ENCODE results near the gene CHI3L1. TPM values are rescaled to one million over a fixed set of nuclear protein-coding genes. Genes with fewer than 3 reads are reported as not detected.

Gene CHI3L1
- total RNA-seq, 1 experiment from 2014 or later, result not detected

- Histone ChIP-seq H3K79me1 (ENCODE audit: insufficient read depth, low read depth, low read length, poor library complexity, severe bottlenecking) (no peaks in the 10 kb centered on the region), H4K91ac (ENCODE audit: insufficient read length, low read depth, low read length) (no peak overlapping the region), H2AFZ (ENCODE audit: low read length) (no peak overlapping the region), H2AK5ac (ENCODE audit: insufficient read length, low read length) (no peak overlapping the region), H3K79me2 (ENCODE audit: insufficient read depth, low read length) (no peaks in the 10 kb centered on the region), H2BK12ac (ENCODE audit: insufficient read length, low read depth, low read length) (no peak overlapping the region), H3K27me3 (ENCODE audit: insufficient read depth, low read length) (no peaks in the 10 kb centered on the region), H3K14ac (ENCODE audit: insufficient read depth, low read length) (no peak overlapping the region), H3K18ac (ENCODE audit: insufficient read length, low read depth, low read length) (no peak overlapping the region), H3K9me3 (ENCODE audit: control insufficient read depth, low read depth, low read length) (no peaks in the 10 kb centered on the region), H3K9ac (ENCODE audit: extremely low read depth, insufficient read length, low read length) (no peak overlapping the region), H3K4me2 (ENCODE audit: insufficient read depth, insufficient read length, low read length) (no peak overlapping the region), H2BK5ac (ENCODE audit: insufficient read length, low read length) (no peak overlapping the region), H2BK20ac (ENCODE audit: low read depth, low read length, poor library complexity, severe bottlenecking) (no peak overlapping the region), H3K23ac (ENCODE audit: insufficient read length, low read depth, low read length) (no peak overlapping the region), H2BK120ac (ENCODE audit: low read depth, low read length, poor library complexity, severe bottlenecking) (no peak overlapping the region), H4K8ac (replicated peaks; ENCODE audit: insufficient read length, low read depth, low read length) (no peak overlapping the region), H4K5ac (ENCODE audit: insufficient read length, low read depth, low read length) (no peak overlapping the region), H3K4ac (ENCODE audit: low read depth, low read length) (no peak overlapping the region), H2BK15ac (ENCODE audit: low read depth, low read length) (no peak overlapping the region), H3K27ac (ENCODE audit: insufficient read length, low read depth, low read length) (no peak overlapping the region), H3T11ph (ENCODE audit: low read length) (no peak overlapping the region), H3K56ac (ENCODE audit: insufficient read length, low read depth, low read length) (no peak overlapping the region), H4K20me1 (ENCODE audit: control insufficient read depth, insufficient read depth, insufficient read length) (no peaks in the 10 kb centered on the region), H3K4me1 (ENCODE audit: insufficient read depth, low read length) (no peaks in the 10 kb centered on the region), H3K23me2 (ENCODE audit: insufficient read length, low read depth, low read length, poor library complexity, severe bottlenecking) (no peaks in the 10 kb centered on the region)
- no CpG with 5 or more reads among the region's 9 CpGs for WGBS (ENCODE audit: extremely low coverage, insufficient read length, low lambda C conversion rate)
- TF ChIP-seq CTCF (conservative IDR thresholded peaks at IDR 0.05), result no peak
- Mint-ChIP-seq H3K27me3 (ENCODE audit: low read depth) (peaks cover 1% of the 10 kb centered on the region; the same call in 1 of the 2 replicates), H3K4me1 (peaks cover 29 to 36% of the 10 kb centered on the region in 2 experiments), H3K36me3 (ENCODE audit: insufficient read depth in 1 of 3, low read depth in 3 of 3) (no peaks in the 10 kb centered on the region), H3K4me3 (no peak overlapping the region; a peak in 1 of 5 replicates), H3K27ac (peak overlapping the region in 1 of 3 experiments; percentile 51; a peak in 1 of 7 replicates), H3K9me3 (no peaks in the 10 kb centered on the region)
- DNase-seq, result no peak
Measured at GRCh38 chr1:203177470-203178039, 8.9 kb downstream of the CHI3L1 start.
